Stimulated activated CD4-positive, alpha-beta T cell treated with anti-CD3 and anti-CD28 coated beads, Interleukin-1b, Interleukin-23, amount 100 ng/mL, for 4 hours (primary cell): ENCODE data around the gene COL11A1.
"Not testable (repeated sequence)": the region's sequence is repeated elsewhere in the genome, so short reads cannot be mapped to it uniquely, and the experiment has no call there.

Experiments used
- DNase-seq, 2 donors: peaks; one replicate each; pipeline ENCODE4 v3.0.0-alpha.2; 2020; ENCODE audit warnings: low read depth in 2 of 2

COL11A1 gene

GRCh38 chr1:103084181-103084580 lies 24.1 kb downstream of the COL11A1 start:
- DNase-seq: no peak

GRCh38 chr1:103075316-103076000 lies 32.9 kb downstream of the COL11A1 start:
- DNase-seq: no peak

- no peak for DNase-seq
These were observed 34.1 kb downstream of the COL11A1 start for GRCh38 chr1:103074224-103074623.

- no peak for DNase-seq
These were observed 39.1 kb downstream of the COL11A1 start for GRCh38 chr1:103069201-103069600.

GRCh38 chr1:103063921-103064320 lies 44.4 kb downstream of the COL11A1 start:
- DNase-seq: no peak

- no peak for DNase-seq
These were observed 49.9 kb downstream of the COL11A1 start for GRCh38 chr1:103058391-103058790.

- no peak for DNase-seq
These were observed 51.9 kb downstream of the COL11A1 start for GRCh38 chr1:103056423-103056822.

- DNase-seq: not testable (repeated sequence)
These were observed 80.2 kb downstream of the COL11A1 start for GRCh38 chr1:103028110-103028509.

GRCh38 chr1:103025858-103026409 lies 82.4 kb downstream of the COL11A1 start:
- DNase-seq: no peak

- no peak for DNase-seq
These were observed 84.3 kb downstream of the COL11A1 start for GRCh38 chr1:103024051-103024450.

GRCh38 chr1:103002005-103002404 lies 106.3 kb downstream of the COL11A1 start:
- DNase-seq: no peak

- DNase-seq: no peak
These were observed 129.4 kb downstream of the COL11A1 start for GRCh38 chr1:102978874-102979273.

GRCh38 chr1:102977292-102977691 lies 131.0 kb downstream of the COL11A1 start:
- no peak for DNase-seq

- DNase-seq: no peak
These were observed 137.7 kb downstream of the COL11A1 start for GRCh38 chr1:102970496-102971078.

- no peak for DNase-seq
These were observed 140.5 kb downstream of the COL11A1 start for GRCh38 chr1:102967786-102968185.

- DNase-seq: no peak
These were observed 146.8 kb downstream of the COL11A1 start for GRCh38 chr1:102961549-102961948.

GRCh38 chr1:102954576-102954975 lies 153.7 kb downstream of the COL11A1 start:
- no peak for DNase-seq

- DNase-seq: no peak
These were observed 155.9 kb downstream of the COL11A1 start for GRCh38 chr1:102952400-102952799.

- no peak for DNase-seq
These were observed 166.0 kb downstream of the COL11A1 start for GRCh38 chr1:102942324-102942723.

GRCh38 chr1:102941366-102941947 lies 166.9 kb downstream of the COL11A1 start:
- DNase-seq: no peak

- DNase-seq: no peak
These were observed 170.9 kb downstream of the COL11A1 start for GRCh38 chr1:102937401-102937800.

- DNase-seq: not testable (repeated sequence)
These were observed 175.0 kb downstream of the COL11A1 start for GRCh38 chr1:102933362-102933761.

GRCh38 chr1:102919659-102920058 lies 188.7 kb downstream of the COL11A1 start:
- DNase-seq: no peak
